Activated CD4-positive, alpha-beta T cell treated with anti-CD3 and anti-CD28 coated beads, Interleukin-10, Interleukin-2, amounts not matched to agents 100 ng/mL and 50 ng/mL, durations not matched to agents 16 hours and 8 hours (primary cell): Measurements from ENCODE around the gene GNG14.
"Not testable (repeated sequence)": the region's sequence is repeated elsewhere in the genome, so short reads cannot be mapped to it uniquely, and the experiment has no call there.

Experiments used
- DNase-seq: peaks from one replicate; pipeline ENCODE4 v3.0.0-alpha.2; 2020

GNG14 gene

DNA sequence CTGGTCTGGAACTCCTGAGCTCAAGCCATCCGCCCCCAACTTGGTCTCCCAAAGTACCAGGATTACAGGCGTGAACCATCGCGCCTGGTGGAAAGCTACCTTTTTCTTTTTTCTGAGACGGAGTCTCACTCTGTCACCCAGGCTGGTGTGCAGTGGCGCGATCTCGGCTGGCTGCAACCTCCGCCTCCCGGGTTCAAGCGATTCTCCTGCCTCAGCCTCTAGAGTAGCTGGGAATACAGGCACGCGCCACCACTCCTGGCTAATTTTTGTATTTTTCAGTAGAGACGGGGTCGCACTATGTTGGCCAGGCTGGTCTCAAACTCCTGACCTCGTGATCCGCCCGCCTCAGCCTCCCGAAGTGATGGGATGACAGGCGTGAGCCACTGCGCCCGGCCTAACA lies 9.6 kb downstream of the GNG14 start:
- not testable (repeated sequence) for DNase-seq

- DNase-seq = no peak
These were observed 10.3 kb downstream of the GNG14 start for GRCh38 chr19:12698138-12698537.

- no peak for DNase-seq
These were observed 13.9 kb downstream of the GNG14 start for GRCh38 chr19:12701596-12702282.

- DNase-seq = peak; percentile 44
These were observed 15.2 kb downstream of the GNG14 start for GRCh38 chr19:12703046-12703445.

- DNase-seq = no peak
These were observed 17.4 kb downstream of the GNG14 start for GRCh38 chr19:12705169-12705568.

GRCh38 chr19:12705654-12706331 lies 18.0 kb downstream of the GNG14 start:
- no peak for DNase-seq

- no peak for DNase-seq
These were observed 18.5 kb downstream of the GNG14 start for GRCh38 chr19:12706332-12706718.

- no peak for DNase-seq
These were observed 20.8 kb downstream of the GNG14 start for GRCh38 chr19:12708641-12709040.

- DNase-seq = no peak
These were observed 23.4 kb downstream of the GNG14 start for GRCh38 chr19:12711187-12711586.

GRCh38 chr19:12712077-12712476 lies 24.3 kb downstream of the GNG14 start:
- peak; percentile 13 for DNase-seq

GRCh38 chr19:12713304-12713703 lies 25.5 kb downstream of the GNG14 start:
- DNase-seq = not testable (repeated sequence)

- no peak for DNase-seq
These were observed 27.3 kb downstream of the GNG14 start for GRCh38 chr19:12715102-12715501.

DNA sequence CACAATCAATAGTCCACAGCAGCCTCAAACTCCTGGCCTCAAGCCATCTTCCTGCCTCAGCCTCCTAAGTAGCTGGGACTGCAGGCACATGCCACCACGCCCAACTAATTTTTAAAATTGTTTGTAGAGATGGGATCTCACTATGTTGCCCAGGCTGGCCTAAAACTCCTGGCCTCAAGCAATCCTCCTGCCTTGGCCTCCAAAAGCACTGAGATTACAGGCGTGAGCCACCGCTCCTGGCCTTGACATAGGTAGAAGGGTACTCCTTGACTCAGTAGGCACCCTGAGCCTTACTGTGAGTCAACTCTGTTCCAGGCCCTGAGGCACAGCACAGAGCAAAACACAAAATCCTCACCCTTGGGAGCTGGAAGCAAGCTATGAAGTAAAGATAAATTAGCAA lies 28.1 kb downstream of the GNG14 start:
- no peak for DNase-seq

- DNase-seq = no peak
These were observed 32.5 kb downstream of the GNG14 start for GRCh38 chr19:12720296-12720695.

GRCh38 chr19:12720851-12721655 lies 33.3 kb downstream of the GNG14 start:
- DNase-seq = peak; percentile 44

GRCh38 chr19:12721656-12722565 lies 34.1 kb downstream of the GNG14 start:
- peak; percentile 62 for DNase-seq

DNA sequence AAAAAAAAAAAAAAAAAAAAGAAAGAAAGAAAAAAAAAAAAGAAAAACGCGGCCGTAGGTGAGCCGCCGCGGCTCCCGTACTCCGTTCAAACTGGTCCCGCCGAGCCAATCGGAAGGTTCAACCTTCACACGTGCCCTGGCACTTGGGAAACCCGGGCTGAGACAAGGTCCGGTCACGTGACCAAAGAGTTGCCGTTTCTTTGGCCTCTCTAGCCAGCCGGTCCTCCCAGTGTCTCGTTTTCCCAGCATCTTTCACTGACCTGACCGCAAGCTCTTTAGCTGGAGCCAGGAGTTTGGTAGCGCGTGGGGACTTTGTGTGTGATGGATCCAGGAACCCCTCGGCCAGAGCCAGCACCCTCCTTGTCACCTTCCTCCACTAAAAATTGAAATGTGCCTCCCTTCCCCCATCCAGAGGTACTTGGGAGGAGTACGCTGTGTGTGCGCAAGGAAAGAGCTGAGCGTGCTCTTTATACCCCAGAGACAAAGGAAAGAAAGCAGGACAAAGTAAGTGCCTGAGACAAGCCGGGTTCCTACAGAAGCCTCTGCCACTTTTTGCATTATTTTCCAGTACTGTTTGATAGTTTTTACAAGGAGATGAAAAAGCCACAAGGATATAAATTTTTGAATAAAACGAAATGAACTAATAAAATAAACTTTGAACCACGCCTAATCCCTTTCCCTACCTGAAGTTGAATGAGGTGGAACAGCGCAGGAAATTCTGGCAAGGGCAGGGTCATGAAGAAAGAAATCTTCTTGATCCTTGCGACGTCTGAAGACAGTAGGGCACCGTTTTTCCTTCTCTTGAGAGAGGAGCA lies 35.0 kb downstream of the GNG14 start:
- peak; percentile 98 for DNase-seq

- no peak for DNase-seq
These were observed 35.5 kb downstream of the GNG14 start for GRCh38 chr19:12723381-12723640.

GRCh38 chr19:12723641-12724426 lies 36.0 kb downstream of the GNG14 start, which contains the start of gene TNPO2:
TSS of gene TNPO2 (minus strand) at chr19:12723932. CDS start at chr19:12720977, 2,955 bp downstream.
- peak; percentile 87 for DNase-seq

GRCh38 chr19:12725612-12726011 lies 37.8 kb downstream of the GNG14 start:
- DNase-seq = not testable (repeated sequence)

GRCh38 chr19:12726988-12727316 lies 39.2 kb downstream of the GNG14 start:
- DNase-seq = no peak
